Measurements from ENCODE around the gene MTARC2. TPM values are rescaled to one million over a fixed set of nuclear protein-coding genes. Genes with fewer than 3 reads are reported as not detected.

The MTARC2 gene
- total and polyA plus RNA-seq, 2 of the 13 experiments (the other 11 are each of a cell fraction or from before 2014, with no cell fraction given): 8.5 to 10.1 TPM

DNA sequence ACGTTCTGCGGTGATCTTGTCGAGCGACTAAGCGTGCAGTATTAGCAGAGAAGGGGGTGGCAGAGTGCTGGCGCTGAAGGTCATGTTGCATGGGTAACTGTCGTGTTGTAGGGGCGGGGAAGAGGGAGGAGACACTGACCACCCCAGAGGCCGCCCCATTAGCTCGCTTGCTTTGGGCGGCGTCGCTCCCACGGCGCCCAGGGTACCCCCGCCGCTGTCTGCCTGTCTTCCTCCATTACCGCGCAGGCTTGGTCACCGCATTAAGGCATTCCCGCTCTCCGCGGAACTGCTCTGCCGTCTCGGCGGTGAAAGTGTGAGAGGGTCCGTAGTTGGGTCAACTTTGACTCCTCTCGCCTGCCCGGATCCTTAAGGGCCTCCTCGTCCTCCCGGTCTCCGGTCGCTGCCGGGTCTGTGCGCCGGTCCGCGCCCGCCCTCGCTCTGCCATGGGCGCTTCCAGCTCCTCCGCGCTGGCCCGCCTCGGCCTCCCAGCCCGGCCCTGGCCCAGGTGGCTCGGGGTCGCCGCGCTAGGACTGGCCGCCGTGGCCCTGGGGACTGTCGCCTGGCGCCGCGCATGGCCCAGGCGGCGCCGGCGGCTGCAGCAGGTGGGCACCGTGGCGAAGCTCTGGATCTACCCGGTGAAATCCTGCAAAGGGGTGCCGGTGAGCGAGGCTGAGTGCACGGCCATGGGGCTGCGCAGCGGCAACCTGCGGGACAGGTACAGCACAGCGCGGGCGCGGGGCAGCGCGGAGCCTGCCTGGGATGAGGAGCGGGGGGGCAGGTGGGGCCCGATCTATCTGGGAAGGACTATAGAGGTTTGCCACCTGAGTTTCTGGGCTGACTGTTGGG is at the start of gene MTARC2 (continued):
- TF ChIP-seq, protein P1, sequence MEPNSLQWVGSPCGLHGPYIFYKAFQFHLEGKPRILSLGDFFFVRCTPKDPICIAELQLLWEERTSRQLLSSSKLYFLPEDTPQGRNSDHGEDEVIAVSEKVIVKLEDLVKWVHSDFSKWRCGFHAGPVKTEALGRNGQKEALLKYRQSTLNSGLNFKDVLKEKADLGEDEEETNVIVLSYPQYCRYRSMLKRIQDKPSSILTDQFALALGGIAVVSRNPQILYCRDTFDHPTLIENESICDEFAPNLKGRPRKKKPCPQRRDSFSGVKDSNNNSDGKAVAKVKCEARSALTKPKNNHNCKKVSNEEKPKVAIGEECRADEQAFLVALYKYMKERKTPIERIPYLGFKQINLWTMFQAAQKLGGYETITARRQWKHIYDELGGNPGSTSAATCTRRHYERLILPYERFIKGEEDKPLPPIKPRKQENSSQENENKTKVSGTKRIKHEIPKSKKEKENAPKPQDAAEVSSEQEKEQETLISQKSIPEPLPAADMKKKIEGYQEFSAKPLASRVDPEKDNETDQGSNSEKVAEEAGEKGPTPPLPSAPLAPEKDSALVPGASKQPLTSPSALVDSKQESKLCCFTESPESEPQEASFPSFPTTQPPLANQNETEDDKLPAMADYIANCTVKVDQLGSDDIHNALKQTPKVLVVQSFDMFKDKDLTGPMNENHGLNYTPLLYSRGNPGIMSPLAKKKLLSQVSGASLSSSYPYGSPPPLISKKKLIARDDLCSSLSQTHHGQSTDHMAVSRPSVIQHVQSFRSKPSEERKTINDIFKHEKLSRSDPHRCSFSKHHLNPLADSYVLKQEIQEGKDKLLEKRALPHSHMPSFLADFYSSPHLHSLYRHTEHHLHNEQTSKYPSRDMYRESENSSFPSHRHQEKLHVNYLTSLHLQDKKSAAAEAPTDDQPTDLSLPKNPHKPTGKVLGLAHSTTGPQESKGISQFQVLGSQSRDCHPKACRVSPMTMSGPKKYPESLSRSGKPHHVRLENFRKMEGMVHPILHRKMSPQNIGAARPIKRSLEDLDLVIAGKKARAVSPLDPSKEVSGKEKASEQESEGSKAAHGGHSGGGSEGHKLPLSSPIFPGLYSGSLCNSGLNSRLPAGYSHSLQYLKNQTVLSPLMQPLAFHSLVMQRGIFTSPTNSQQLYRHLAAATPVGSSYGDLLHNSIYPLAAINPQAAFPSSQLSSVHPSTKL (CRISPR knock-in tag; IDR thresholded peaks at IDR 0.05): peak; percentile 71
- no peak for TF ChIP-seq ZNF251 (CRISPR knock-in tag; IDR thresholded peaks at IDR 0.05)
- TF ChIP-seq PCBP2 (optimal IDR thresholded peaks at IDR 0.05; ENCODE audit: low read depth, low read length, poor library complexity, severe bottlenecking): no peak
- peak; percentile 80 to 89 for TF ChIP-seq POLR2A (IDR thresholded peaks at IDR 0.05; ENCODE audit: insufficient read depth in 1 of 2, low read depth in 2 of 2, low read length in 2 of 2)
- no peak for TF ChIP-seq CBX2 (IDR thresholded peaks at IDR 0.05; ENCODE audit: low read depth, low read length)
- TF ChIP-seq CBX2 (CRISPR knock-in tag; IDR thresholded peaks at IDR 0.05; ENCODE audit: low read depth): no peak
- 0 out of 2 replicates have a peak, but pooled peaks have one; percentile 84 for TF ChIP-seq ZNF160 (CRISPR knock-in tag; IDR thresholded peaks at IDR 0.05)
- TF ChIP-seq MXD3 (CRISPR knock-in tag; IDR thresholded peaks at IDR 0.05): no peak; the same call in 1 of the 2 replicates
- peak; percentile 67 for TF ChIP-seq IRX3 (CRISPR knock-in tag; IDR thresholded peaks at IDR 0.05; ENCODE audit: borderline replicate concordance, low read depth)
- TF ChIP-seq DRAP1 (CRISPR knock-in tag; IDR thresholded peaks at IDR 0.05): peak; percentile 82
- no peak for TF ChIP-seq TCF12 (IDR thresholded peaks at IDR 0.05)
- no peak for TF ChIP-seq TCF12 (CRISPR knock-in tag; IDR thresholded peaks at IDR 0.05)
- TF ChIP-seq ZNF674 (CRISPR knock-in tag; IDR thresholded peaks at IDR 0.05; ENCODE audit: low read depth): no peak
- no peak for TF ChIP-seq KDM5A (IDR thresholded peaks at IDR 0.05; ENCODE audit: borderline replicate concordance, low read length)
- TF ChIP-seq CEBPG (CRISPR knock-in tag; IDR thresholded peaks at IDR 0.05): peak; percentile 63
- peak; percentile 68; the same call in 1 of the 2 replicates for TF ChIP-seq ZNF331 (CRISPR knock-in tag; IDR thresholded peaks at IDR 0.05)
- TF ChIP-seq ZNF737 (CRISPR knock-in tag; IDR thresholded peaks at IDR 0.05; ENCODE audit: borderline replicate concordance): no peak
- no peak for TF ChIP-seq KLF6 (CRISPR knock-in tag; IDR thresholded peaks at IDR 0.05)
- no peak for TF ChIP-seq ZNF570 (CRISPR knock-in tag; IDR thresholded peaks at IDR 0.05; ENCODE audit: borderline replicate concordance)
- TF ChIP-seq, protein P2, sequence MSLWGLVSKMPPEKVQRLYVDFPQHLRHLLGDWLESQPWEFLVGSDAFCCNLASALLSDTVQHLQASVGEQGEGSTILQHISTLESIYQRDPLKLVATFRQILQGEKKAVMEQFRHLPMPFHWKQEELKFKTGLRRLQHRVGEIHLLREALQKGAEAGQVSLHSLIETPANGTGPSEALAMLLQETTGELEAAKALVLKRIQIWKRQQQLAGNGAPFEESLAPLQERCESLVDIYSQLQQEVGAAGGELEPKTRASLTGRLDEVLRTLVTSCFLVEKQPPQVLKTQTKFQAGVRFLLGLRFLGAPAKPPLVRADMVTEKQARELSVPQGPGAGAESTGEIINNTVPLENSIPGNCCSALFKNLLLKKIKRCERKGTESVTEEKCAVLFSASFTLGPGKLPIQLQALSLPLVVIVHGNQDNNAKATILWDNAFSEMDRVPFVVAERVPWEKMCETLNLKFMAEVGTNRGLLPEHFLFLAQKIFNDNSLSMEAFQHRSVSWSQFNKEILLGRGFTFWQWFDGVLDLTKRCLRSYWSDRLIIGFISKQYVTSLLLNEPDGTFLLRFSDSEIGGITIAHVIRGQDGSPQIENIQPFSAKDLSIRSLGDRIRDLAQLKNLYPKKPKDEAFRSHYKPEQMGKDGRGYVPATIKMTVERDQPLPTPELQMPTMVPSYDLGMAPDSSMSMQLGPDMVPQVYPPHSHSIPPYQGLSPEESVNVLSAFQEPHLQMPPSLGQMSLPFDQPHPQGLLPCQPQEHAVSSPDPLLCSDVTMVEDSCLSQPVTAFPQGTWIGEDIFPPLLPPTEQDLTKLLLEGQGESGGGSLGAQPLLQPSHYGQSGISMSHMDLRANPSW (CRISPR knock-in tag; IDR thresholded peaks at IDR 0.05; ENCODE audit: borderline replicate concordance): 0 out of 2 replicates have a peak, but pooled peaks have one; percentile 40
- TF ChIP-seq, protein P3, sequence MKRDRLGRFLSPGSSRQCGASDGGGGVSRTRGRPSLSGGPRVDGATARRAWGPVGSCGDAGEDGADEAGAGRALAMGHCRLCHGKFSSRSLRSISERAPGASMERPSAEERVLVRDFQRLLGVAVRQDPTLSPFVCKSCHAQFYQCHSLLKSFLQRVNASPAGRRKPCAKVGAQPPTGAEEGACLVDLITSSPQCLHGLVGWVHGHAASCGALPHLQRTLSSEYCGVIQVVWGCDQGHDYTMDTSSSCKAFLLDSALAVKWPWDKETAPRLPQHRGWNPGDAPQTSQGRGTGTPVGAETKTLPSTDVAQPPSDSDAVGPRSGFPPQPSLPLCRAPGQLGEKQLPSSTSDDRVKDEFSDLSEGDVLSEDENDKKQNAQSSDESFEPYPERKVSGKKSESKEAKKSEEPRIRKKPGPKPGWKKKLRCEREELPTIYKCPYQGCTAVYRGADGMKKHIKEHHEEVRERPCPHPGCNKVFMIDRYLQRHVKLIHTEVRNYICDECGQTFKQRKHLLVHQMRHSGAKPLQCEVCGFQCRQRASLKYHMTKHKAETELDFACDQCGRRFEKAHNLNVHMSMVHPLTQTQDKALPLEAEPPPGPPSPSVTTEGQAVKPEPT (CRISPR knock-in tag; IDR thresholded peaks at IDR 0.05; ENCODE audit: low read depth): peak; percentile 52; the same call in 1 of the 2 replicates

All from HepG2 (cell line).